OCI-M2 (cell line): ENCODE measurements around the gene APBB1IP.
"Not testable (repeated sequence)": the region's sequence is repeated elsewhere in the genome, so short reads cannot be mapped to it uniquely, and the experiment has no call there.

Experiments
- DNase-seq: peaks from one replicate; lab custom pipeline; 2025; ENCODE audit not compliant: unreplicated experiment; lab: John Stamatoyannopoulos, UW

APBB1IP gene

DNA sequence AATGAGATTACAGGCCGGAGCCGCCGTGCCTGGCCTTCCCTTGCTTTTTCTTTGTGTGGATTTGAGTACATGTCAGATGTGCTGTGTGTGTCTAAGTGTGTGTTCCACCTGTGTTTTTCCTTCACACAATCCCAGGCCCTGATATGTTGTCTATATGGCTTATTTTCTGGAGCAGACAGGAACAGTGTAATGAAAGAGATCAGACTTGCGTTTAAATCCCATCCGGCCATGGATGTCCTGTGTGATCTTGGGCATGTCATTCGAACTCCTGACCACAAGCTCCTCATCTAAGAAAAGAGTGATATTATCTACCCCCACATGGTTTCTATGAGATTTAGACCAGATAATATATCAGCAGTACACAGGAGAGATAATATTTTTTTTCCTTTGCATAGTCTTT is 37.2 kb downstream of the APBB1IP start:
- DNase-seq, result no peak

DNA sequence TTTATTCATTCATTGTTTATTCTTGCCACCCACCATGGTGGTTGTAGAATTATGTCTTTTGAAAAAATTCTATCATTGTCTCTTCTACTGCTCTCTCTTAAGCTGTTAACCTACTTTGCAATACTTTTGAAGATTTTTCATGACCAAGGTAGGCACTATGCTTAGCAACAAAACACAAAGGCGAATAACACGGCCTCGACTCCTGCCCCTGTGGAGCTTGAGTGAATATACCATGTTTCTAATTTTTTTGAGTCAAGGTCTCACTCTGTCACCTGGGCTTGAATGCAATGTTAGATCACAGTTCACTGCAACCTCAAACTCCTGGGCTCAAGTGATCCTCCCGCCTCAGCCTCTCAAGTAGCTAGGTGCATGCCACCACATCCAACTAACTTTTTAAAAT is 39.4 kb downstream of the APBB1IP start:
- no peak for DNase-seq

DNA sequence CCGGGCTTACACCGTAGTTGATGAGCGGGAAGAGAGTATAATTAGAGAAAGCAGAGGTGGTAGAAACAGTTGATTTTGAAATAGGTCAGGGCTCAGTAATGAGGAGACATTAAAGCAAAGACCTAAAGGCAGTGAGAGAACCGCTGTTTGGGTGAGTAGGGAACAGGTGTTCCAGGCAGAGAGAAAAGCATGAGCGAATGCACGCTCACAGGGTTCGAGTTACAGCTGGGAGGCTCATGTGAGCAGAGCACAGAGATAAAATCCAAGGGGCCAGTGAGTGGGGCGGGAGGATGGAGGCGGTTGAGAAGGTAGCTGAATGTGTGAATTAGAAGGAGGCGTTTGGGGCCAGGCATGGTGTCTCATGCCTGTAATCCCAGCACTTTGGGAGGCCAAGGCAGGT is 39.9 kb downstream of the APBB1IP start:
- no peak for DNase-seq

DNA sequence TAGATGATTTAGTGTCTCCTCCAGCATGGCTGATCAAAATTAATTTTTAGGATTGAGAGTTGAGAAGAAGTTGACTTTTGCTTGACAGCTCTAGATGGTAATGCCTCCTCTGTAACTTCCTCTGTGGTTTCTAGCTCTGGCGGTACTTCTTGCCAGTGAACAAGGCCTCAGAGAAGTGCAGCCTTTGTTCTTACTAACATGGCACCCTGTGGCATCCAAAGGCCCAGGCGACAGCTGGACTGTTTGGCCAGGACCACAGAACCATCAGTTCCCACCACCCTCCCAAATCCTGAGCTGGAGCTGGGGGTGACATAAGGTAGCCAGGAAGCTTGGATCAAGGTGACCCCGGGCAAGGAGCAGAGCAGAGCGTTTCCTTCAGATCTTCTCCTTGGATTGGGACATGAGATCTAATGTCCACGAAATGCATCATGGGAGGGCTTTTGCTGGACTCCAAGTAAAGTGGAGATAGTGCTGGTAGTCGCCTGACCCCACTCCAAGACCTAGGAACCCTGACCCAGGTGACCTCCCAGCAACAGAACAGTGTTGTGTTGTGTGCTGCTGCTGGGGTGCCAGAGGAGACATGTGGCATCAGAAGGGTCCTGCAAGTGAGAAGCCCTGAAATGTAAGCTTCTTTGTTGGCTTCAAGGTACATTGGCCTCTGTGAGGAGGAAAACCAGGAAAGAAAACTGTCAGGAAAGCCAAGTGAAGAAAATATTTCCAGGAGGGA is 41.8 kb downstream of the APBB1IP start:
- DNase-seq, result no peak

DNA sequence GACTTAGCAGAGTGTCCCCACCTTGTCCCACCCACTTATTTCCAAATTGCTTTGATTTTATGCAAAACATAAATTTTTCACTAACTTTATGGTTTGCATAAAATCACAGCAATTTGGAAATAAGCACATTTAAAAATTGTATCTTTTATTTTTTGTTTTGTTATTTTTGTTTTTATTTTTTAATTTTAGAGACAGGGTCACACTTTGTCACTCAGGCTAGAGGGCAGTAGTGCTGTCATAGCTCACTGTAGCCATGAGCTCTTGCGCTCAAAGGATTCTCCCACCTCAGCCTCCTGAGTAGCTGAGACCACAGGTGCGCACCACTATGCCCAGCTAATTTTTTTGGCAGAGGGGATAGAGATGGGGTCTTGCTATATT is 43.2 kb downstream of the APBB1IP start:
- DNase-seq, result no peak

DNA sequence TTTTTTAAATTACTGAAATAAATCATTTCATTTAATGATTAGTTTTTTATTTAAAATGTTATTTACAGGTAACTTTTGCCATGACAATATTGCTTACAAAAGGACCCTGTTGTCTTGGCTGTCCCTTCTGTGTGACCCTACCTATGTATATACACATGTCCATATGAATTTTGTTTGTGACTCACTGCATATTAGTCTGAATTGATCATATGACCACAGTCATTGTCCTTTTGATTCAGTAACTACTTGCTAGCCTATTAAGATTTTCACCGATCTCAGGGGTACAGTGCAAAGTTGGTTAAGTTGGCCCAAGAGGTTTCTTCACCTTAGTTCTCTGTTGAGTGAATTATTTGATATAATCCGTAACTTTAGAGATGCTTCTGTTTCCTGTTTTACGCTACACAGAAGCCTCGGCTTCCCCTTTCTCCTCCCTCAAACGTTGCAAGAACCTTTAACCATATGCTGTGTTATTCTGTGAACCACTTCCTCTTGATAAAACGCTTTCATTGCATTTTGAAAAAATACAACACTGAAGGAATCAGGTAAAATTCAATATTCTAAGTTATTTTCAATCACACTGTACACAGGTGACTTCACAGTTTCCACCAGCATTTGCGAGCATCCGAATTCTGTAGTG is 43.9 kb downstream of the APBB1IP start:
- DNase-seq, result no peak

DNA sequence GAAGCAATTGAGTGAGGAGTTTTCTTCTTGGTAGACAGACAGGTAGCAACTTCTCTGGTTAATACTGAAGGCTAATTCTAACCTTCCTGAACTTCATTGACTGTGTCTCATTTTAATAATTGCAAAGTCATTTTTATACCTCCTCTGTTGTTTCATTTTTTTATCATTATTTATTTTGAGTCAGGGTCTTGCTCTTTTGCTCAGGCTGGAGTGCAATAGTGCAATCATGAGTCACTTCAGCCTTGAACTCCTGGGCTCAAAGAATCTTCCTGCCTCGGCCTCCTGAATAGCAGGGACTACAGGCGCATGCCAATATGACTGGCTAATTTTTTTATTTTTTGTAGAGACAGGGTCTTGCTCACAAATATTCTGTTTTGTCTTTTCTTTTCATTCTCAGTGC is 45.4 kb downstream of the APBB1IP start:
- DNase-seq, result no peak

DNA sequence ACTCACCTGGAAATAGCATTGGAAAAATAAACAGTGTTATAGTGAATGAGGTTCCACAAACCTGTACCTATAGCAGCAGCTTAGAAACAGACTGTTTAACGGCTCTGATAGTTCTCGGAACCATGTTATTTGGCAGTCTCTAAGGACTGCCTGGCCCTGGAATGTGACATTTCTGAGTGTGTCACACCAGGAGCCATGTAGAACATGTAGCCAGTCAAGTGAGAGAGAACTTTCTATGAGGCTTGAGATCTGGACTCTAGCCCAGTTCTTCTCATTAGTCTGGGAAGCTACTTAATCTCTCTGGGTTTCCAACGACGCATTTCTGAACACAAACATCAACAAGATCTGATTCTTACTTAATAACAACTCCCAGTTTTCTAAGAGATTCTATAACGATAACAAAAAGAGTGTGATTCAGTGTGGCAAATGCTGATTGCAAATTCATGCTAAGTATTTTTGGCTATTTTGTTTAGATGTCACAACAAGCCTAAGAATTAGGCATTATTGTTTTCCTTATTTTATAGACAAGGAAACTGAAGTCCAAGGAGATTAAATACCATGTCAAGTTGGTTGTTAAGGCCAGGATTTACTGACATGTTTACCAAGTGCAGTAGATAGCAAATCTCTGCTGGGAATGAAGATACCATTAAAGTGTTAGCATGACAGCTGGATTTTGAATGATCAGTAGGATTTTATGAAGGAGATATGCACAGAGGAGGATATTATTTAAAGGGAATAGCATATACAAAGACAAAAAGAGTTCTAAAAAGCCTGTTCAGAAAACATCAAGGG is 47.2 kb downstream of the APBB1IP start:
- DNase-seq, result no peak

DNA sequence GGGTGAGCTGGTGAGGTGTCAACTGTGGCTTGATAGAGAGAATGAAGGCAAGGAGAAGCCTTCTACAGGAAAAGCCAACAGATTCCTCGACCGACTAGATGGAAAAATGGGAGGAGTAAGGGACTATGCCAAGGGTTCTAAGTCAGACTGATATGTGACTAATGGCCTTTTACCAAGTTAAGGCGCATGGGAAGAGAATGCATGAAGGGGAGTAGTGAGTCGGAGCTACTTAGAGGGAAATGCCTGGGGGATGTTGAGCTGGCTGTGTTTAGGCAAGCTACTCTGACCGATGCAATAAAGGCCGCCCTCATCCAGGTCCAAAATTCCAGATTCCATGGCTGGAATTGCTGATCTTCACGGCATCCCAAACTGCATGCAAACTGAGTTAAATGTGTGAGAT is 48.2 kb downstream of the APBB1IP start:
- DNase-seq, result no peak

DNA sequence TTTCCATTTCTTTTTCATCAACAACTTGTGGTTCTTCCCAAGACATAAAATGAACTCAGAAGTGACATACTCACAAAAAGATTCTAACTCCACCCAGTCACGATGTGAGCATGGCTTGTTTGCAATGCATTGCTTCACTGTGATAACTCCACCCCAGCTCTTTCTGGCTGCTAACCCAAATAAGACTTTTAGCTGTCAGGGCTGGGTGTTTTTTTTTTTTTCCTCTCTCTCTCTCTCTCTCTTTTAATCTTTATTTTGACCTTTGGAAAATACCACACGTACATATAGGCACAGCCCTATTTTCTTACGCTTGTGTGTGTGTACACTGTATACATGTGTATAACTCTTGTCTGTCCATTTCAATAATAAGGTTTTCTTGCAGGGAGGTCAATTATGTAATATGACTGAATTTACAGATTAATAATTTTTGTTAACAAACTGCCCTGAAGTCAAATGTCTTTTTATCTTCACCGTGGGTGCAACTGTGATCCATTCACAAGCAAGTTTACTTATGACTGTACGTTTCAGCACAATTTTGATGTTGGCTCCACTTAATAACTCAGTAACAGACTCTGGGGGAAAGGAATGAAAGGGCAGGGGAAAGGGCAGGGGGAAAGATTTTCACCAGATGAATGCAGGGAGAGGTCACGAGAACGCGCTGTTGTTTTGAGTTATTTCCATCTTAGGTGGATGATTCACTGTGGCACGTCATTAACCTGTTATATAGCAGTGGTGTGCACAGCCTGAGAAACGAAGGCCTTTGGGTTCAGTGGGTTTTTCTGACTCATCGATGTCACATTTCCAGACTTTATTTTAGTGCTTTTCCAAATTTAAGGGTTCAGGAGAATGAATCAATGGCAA is 49.1 kb downstream of the APBB1IP start:
- DNase-seq, result no peak

DNA sequence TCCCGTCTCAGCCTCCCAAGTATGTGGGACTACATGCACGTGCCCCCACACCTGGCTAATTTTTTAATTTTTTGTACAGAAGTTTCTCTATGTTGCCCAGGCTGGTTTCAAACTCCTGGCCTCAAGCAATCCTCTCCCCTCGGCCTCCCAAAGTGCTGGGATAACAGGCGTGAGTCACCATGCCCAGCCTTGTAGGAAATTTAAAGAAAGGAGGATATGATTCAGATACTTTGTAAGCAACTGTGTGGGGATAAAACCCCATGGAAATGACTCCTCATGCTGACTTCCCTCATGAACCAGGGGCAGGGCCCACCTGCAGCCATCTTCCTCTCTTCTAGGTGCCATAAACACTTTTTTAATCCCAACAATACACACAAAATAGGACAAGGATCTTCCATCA is 50.2 kb downstream of the APBB1IP start:
- no peak for DNase-seq

DNA sequence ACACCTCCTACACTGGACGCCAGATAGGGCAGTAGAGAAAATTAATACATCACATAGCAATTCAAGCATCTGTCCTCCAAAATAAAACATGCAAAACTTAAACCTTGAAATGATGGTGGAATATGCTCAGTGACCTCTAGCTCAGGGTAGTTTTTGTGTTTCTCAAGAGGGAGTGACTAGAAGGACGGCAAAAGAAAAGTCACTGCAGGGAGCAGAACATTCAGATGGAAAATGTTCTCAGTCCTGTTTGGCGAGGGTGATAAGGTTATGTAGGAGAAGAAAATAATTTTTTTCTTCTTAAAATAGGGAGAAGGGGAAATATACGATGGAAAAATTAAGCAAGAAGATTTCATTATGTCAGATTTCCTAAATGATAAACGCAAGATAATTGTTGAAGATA is 50.9 kb downstream of the APBB1IP start:
- DNase-seq, result no peak

DNA sequence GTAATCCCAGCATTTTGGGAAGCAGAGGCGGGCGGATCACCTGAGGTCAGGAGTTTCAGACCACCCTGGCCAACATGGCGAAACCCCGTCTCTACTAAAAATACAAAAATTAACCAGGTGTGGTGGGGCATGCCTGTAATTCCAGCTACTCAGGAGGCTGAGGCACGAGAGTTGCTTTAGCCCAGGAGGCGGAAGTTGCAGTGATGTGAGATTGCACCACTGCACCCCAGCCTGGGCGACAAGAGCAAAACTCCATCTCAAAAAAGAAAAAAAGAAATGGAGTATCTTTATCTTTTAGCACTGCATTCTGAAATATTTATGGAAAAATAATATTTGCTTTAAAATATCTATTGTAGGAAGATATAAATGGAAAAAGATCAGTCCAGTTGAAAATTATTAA is 52.2 kb downstream of the APBB1IP start:
- DNase-seq, result not testable (repeated sequence)

DNA sequence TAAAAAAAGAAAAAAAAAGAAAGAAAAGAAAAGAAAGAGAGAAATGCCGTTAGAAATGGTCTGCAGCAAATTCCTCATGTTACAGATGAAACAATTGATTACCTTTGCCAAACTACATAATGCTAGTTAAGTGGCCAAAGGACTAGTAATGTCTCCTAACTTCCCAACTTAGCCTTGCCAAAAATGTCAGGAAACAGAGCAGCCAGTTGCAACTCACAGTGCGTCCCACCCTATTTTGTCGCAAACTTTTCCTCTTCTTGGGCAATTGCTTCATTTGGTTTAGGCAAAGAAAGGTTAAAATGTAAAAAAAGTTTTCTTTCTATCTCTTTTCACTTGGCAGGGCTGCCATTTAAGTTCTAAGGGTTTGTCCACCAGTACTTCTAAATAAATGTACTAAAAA is 53.1 kb downstream of the APBB1IP start:
- no peak for DNase-seq

DNA sequence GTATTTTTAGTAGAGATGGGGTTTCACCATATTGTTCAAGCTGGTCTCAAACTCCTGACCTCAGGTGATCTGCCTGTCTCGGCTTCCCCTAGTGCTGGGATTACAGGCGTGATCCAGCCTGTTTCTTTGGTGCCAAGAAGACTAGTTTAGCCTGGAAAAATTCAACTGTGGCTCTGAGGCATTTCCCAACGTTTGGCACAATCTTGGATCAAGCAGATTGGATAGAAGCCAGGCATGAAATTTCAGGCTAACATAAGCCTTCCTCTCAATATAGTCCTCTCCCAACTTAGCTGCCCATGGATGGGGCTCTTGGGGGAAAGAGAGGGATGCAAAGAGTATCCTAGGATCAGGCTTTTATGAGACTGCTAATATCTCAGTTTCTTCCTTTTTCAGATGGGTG is 53.8 kb downstream of the APBB1IP start:
- DNase-seq, result no peak

DNA sequence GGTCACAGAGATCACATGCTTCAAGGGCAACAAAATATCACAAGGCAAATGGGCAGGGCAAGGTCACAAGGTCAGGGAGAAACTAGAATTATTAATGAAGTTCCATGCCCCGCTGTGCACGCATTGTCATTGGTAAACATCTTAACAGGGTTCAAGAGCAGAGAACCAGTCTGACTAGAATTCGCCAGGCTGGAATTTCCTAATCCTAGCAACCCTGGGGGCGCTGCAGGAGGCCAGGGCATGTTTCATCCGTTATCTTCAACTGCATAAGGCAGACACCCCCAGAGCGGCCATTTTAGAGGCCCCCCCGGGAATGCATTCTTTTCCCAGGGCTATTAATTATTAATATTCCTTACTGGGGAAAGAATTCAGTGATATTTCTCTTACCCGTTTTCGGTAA is 54.6 kb downstream of the APBB1IP start:
- not testable (repeated sequence) for DNase-seq

DNA sequence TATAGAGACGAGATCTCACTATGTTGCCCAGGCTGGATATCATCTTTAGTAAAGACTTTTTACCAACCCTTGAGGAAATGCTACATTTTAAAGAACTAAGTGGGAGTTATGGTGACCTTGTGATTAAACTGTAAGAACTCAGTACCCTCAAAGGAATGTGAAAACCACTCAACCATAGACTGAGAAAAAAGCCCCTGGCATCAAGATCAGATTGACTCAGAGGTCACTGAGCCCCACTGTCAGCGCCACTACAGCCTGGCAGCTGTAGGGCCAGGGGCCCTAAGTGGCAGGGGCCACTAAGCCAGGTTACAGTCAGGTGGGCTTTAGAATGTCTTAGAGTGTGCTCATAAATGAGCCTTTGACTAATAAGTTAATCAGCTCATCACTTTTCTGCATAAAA is 55.9 kb downstream of the APBB1IP start:
- no peak for DNase-seq

DNA sequence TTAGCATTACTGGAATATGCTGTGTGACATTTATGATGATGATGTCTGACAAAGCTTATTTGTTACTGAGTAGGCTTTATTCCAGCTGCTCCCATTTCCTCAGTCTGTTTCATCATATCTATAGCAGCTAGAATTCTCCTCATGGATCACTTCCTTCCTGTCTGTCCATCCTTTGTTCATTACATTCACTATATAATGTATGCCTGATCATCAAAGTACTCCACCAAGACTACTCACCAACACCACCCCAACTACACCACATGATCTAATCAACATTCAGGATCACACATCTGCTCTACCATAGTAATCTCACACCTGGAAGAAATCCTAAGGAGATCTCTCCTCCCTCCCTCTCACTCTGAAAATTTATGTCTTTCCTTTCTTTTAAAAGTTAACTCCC is 61.3 kb downstream of the APBB1IP start:
- DNase-seq, result no peak

DNA sequence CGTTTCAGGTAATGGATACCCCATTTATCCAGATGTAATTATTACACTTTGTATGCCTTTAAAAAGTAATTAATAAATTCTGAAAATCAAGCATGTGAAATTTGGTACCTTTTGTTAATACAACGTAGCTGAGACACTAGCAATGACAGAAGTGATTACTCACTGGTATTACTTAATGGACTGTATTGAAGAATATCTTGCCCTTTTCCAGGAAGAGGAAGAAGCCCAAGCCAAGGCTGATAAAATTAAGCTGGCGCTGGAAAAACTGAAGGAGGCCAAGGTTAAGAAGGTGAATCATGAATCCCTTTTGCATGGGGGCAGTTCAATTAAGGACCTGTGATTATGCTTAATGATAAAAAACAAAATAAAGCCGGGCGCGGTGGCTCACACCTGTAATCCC is 64.8 kb downstream of the APBB1IP start:
- DNase-seq, result no peak

DNA sequence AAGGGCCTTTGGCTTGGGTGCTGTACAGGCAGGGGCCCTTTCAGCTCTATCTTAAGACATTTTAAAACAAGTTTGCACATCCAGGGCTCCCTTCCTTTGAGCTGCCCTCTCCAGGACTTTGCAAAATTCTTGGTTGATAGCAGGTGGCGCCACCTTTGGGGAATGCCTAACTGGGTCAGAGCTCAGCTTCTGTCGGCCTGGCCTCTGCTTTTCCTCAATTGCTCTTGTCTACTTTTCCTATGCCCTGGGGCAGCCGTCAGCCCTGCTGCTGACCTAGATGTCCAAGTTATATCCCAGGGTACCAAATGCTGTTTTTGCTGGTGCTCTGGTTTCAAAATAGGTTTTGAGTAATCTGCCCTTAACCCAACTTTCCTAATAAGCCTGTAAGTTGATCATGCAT is 65.8 kb downstream of the APBB1IP start:
- no peak for DNase-seq

DNA sequence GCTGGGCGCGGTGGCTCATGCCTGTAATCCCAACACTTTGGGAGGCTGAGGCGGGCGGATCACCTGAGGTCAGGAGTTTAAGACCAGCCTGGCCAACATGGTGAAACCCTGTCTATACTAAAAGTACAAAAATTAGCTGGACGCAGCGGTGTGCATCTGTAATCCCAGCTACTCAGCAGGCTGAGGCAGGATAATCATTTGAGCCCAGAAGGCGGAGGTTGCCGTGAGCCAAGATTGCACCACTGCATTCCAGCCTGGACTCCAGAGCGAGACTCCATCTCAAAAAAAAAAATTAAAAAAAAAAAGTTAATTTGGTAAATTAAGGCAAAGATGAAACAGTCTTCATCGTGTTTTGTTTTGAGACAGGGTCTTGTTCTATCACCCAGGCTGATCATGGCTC is 66.3 kb downstream of the APBB1IP start:
- DNase-seq, result not testable (repeated sequence)
